ENCODE measurements around the gene HOXA11.
A peak's percentile ranks its signal among the peaks of the same experiment; 100 is the strongest.

Gene HOXA11

DNA sequence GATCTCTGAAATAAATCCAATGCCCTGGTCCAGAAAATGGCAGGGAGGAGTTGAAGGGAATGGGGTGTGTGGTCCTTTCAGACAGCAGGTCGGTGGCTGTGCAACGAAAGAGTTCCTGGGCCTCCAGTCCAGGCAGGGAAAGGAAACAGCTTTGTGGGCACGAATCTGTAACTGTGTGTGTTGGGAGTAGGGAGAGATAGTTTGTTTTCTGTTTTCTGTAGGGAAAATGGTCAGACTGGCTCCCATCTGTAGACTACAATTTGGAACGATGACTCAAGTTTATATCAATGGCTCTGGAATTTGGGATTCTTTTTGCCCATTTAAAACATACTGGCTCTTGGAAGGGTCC, 17.1 kb downstream of the HOXA11 start:
- no peak for DNase-seq

DNA sequence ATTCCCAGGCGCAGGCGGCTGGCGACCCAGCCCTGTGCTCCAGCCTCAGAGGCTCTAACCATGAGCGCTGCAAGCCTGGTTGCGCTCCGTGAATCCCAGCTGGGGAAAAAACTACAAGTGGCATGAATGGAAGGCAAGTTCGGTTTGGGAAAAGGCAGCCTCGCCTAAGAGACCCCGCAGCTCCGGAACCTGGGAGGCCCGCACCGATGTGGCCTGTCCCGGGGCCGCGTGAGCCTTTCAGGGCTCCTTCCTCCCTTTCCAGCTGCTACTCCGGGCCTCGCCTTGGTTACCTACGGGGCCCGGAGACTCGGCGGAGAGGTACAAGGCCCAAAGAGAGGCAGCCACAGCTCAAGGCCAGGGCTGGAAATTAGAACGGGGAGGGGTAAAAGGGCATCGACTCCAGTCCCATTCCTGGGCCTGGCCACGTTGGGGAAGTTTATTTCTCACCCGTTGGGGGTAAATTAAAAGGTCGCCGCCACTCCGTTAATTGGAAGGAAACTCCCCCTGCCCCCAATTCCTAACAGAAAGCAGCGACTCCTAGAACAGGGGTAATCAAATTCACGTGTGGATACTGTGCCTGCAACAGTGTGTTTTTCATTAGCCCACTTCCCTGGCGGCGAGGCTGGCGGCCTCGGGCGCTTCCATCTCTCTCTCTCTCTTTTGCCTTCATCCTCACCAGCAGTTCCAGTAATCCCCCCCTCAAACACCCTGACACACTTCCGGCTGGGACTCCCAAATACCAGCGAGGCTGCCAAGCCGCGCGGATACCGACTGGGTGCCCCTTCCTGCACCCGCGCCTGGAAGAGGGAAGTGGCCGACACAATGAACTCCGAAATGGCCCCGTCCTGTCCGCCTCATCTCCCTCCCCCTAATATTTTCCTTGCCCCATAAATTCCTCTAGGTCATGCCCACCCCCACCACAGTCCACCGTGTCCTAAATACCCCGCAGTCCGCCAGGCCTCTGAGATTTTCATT, 18.2 kb downstream of the HOXA11 start:
- DNase-seq, result no peak

DNA sequence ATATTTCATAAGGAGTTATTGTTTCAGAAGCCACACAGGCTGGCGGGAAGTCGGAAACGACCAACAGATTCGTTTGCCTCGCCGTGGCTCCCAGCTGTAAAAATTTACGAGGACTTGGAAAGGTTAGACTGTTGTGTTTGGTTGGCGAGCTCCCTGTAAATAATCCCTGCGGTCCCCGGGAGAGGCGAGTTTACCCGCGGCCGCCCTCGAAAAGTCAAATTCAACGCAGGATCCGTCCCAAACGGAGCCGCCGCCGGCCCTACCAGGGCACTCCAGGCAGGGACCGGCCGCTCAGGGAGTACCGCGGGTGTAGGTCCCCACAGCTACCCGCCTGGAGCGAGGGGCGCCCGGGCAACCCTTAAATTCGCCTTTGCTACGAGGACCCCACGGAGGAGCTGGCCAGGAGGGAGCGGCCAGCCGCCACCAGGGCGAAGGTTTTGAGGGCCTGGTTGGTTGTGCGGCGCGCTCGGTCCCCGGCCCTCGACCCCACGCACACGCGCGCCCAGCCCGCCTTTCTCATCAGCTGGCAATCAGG, 19.0 kb downstream of the HOXA11 start:
- no peak for DNase-seq

DNA sequence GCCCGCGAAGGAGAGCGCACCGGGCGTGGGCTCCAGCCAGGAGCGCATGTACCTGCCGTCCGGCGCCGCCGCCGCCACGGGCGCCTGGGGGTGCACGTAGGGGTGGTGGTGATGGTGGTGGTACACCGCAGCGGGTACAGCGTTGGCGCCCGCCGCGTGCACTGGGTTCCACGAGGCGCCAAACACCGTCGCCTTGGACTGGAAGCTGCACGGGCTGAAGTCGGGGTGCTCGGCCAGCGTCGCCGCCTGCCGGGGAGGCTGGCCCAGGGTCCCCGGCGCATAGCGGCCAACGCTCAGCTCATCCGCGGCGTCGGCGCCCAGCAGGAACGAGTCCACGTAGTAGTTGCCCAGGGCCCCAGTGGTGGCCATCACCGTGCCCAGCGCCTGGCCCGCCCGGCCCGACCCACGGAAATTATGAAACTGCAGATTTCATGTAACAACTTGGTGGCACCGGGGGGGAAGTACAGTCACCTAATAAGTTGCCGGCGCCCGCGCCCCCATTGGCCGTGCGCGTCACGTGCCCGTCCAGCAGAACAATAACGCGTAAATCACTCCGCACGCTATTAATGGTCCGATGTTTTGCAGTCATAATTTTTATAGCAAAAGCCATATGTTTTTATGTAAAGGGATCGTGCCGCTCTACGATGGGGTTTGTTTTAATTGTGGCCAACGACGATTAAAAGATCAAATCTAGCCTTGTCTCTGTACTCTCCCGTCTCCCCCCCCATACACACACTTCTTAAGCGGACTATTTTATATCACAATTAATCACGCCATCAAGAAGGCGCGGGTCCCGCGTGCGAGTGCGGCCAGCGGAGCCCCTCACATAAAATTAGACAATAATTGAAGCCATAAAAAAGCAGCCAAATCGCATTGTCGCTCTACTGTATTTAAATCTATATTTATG, 19.7 kb downstream of the HOXA11 start, which contains the start of gene HOXA9:
HOXA9 (minus strand) TSS at position 449 of the 907 bp plus-strand sequence; CDS start at position 369, 80 bp downstream.
- DNase-seq, result no peak

DNA sequence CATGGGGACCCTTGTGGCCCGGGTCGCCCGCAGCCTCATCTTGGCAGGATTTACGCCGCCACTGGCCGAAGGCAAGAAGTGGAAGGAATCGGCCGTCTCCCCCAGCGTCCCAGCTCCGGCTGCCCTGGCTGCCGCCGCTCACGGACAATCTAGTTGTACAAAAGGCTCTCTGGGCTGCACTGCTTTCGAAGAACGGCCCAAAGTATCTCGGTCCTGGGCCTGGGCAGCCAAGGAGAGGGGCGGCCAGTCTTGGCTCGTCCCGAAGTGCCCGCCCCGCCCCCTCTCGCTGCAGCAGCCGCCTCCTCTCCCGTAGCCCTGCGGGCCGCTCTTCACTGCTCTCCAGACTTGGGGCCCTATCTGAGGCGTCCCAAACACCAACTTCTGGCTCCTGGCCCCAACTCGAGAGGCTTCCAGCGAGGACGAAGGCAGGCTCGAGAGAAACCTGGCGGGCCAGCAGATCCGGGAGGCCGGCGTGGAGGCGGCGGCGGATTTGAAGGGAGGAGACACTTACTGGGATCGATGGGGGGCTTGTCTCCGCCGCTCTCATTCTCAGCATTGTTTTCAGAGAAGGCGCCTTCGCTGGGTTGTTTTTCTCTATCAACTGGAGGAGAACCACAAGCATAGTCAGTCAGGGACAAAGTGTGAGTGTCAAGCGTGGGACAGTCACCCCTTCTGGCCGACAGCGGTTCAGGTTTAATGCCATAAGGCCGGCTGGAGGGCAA, 20.5 kb downstream of the HOXA11 start:
- DNase-seq, result no peak

DNA sequence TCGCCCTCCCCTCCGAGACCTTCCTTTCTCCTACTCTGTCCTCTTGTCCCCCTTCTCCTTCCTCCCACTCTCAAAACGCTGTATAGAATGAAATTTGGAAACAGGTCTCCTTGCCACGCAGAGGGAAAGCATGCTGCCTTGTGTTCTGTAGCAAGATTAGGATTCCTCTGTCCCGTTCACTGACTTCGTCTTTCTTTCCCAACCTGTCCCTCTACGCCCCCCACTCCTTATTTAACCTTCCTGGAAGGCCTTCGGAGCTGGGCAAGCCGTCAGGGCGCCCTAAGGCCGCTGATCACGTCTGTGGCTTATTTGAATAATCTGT, 21.0 kb downstream of the HOXA11 start:
- DNase-seq, result no peak

DNA sequence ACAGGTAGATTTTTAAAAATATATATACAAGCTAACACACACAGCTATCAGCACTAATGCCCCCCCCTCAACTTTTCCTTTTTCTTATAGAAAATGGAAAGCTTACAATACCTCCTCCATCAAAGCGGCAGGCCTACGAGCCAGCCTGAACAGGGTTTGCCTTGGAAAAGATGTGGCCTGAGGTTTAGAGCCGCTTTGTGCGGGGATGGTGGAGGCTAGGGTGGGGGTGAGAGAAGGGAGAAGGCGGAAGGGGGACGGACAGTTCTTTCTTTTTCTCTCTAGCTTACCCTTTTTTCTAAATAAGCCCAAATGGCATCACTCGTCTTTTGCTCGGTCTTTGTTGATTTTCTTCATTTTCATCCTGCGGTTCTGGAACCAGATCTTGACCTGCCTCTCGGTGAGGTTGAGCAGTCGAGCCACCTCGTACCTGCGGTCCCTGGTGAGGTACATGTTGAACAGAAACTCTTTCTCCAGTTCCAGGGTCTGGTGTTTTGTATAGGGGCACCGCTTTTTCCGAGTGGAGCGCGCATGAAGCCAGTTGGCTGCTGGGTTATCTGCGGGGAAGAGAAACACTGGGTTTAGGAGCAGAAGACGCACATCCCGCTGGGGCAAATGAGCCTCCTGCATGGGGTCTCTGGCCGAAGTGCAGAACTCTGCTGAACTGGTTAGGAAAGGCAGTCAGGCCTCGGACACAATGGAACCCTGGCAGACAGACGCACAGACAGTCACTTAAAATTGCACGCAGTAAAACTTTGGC, 21.6 kb downstream of the HOXA11 start:
- DNase-seq, result no peak

DNA sequence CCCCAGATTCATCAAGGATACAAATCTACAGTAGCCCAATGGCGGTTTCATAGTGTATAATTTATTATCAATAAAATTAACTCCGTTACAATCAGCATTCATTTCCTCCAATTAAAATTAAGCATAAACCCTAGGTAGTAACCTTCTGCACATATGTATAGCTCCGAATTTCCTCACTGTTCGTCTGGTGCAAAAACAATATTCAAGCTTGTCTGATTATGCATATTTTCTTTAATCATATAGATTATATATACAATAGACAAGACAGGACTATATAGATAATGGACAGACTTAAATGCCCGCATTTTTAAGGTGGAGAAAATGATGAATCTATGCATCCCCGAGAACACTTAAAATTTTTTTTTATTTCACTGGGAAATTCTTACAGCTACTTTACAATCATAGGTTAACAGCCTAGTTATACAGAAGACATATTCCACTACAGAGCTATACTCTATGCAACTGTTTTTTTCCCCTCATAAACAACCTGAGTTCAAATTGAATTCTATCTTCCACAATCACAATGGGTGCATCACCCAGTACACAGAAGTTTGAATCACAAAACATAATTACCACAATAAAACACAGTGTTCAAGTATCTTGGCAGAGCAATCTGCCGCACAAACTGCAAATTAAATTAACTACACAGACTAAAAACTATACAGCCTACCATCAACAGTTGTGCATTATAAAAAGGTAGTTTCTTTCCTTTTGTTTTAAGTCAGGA, 22.3 kb downstream of the HOXA11 start:
- no peak for DNase-seq

DNA sequence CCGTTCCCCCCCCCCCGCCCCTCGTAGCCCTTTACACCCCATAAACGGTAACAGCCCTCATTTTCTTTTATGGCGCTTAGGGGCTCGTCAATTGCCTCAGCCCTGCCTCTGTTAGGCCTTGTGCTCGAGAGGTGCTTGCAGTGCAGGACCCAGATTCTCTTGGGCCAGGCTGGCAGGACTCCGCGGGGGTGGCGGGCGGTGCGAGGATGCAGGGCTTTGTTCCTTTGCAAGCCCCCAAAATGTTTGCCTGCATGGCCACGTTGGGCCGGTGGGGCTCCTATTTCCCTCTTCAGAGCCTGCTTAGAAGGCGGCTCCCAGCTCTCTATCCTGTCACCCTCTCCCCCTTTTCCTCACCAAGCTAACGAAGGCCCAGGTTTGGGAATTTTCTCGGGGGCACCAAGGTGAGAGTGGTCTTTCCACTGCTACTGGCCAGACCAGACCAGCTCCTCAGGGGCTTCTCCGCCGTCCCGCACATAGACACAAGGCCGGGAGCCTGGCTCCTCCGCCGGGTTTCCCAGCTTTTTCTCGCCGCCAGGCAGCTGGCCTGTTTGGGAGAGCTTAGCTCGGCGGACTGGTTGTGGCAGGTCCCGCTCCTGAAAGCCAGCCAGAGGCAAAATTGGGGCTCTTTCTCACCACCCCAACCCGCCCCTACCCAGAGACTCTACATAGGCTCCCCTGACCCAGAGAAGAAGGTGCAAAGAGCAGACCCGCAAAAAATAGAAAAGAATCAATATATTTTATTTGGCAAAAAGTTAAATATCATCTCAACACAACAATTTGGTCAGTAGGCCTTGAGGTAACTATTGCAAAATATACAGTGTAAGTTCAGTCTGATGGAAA, 23.1 kb downstream of the HOXA11 start:
- DNase-seq, result no peak

DNA sequence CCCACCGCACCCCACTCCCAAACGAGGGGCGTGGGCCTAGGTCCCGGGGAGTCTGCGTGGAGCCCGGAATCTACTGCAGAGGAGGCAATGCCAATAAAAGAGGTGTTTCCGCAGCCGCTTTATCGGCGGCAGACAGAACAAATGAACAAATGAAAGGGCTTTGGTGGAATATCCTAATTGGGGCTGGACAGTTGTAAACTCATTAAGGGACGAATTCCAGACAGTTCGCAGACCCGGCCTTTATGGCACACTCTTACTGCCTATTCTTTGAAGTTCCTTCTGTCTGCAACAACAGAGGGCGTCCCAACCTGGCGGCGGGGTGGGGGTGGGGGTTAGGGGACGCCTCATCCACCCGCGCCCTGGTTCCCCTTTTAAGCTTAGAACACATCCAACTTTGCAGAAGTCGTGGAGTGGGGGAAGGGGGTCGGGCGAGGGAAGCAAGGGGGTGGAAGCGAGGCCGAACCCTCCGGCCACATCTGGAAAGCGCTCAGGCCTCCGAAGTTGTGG, 23.8 kb downstream of the HOXA11 start:
- no peak for DNase-seq

DNA sequence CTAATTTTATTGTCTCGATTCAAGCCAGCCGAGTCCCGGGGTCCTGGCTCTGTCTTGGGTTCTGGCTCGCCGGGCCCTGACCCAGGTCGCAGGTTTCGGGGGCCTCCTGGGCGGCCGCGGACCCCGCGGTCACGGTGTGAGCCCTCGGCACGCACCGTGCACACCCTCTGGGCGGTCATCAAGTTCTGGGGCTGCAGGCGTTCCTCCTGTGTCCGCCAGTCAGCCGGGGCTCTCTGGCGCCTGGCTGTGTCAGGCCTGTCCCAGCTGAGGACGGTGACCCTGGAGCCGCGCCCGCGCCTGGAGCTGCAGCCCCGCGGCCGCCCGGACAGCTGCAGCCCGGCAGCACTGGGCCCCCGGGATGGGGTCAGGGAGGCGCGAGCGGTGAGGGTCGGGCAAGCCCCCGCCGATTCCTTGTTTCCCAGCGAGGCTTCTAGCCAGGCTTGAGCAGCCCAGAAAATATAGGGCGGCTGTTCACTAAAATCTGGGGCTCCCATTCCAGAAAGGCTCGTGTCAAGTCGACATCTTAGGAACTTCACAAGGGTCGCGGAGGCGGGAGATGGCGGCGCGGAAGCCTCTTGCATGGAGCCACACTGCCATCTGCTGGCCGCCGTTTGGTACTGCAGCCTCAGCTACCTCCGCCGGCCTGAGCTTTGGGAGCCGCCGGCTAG, 24.4 kb downstream of the HOXA11 start:
- peak; percentile 79 for DNase-seq

DNA sequence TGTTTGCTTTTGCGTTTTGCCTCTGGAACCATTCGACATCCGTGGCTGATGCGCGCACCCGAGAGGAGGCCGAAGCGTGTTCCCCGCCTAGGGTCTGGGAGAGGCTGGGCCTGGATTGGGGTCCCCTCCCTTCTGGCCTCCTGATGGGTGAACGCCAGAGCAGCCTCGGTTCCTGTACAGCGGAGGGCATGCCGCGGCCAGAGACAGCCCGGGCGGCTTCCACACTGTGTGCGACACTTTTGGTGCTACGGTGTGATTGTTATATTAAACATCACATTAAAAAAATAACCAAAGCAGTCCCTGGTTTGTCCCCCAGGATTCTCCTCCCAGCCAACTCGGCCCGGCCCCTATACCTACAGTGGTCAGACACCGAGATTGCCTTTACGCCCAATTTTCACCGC, 24.9 kb downstream of the HOXA11 start:
- DNase-seq, result no peak

DNA sequence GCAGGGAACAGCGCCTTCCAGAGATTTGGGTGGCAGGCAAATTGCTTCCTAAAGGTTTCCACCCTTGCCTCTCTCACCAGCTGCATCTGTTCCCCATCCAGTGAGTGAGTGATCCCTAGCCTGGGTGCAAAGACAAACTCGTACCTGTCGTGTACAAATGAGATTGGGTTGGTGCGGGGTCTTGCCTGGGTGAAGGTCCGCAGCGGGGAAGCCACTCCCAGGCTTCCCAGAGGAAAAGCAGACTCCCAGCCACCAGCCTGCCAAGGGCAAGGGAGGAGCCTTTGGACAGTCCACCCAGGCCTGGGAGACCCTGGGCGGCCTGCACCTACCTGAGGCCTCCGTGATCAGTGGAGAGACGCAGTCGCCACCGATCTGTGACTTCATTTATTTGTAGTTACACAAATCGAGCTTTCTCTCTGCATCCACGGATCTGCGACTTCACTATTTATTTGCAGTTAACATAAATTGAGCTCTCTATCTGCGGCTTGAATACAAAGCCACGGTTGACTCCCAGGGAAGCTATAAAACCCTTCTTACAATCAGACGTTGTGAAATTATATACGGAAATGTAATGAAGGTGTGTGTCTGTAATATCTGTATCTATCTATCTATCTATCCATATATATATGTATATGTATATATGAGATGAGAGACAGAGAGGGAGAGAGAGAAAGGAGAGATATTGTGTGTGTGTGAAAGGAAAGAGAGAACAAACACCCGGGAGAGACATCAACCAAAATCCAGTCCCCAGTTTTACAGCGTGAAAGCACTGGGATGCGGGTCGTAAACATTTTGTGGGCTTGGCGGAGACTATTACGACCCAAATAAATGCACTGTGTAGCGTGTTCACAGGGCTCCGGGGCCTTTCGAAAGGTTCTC, 25.5 kb downstream of the HOXA11 start:
- DNase-seq, result no peak

DNA sequence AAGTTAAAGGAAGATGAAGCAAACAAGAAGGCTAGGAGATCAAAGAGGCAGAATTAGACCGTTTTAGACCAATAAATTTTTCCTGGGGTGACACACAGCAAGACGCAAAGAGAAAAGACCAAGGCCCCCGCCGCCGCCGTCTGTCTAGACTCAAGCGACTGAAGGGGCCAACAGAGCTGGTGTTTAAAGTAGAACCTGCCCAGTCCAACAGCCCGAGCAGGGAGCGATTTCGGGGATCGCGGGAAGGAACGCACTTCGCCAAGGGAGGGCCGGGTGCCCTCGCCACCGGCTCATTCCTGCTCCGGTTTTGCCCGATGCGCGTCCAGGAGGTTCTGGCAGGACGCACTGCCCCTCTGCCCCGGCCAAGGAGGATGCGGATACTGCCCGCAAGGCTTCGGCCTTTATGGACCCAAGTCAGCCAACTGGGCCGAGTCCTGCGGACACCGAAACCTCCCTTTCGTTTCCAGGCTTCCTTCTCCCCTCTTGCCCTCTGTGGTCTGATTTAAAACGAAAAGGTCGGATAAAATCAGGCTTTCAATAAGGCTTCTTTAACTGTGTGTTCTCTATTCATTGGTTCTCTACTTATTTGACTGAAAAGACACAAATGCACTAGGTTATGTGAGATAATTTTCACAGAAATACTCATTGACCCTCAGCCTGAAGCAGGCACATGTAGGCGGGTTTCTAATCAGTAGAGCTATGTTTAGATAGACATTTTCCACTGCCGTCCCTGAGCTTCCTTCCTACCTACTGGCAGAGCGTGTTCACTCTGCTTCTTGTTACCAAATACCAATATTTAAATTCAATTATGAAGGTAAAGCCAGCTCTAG, 26.4 kb downstream of the HOXA11 start:
- no peak for DNase-seq

DNA sequence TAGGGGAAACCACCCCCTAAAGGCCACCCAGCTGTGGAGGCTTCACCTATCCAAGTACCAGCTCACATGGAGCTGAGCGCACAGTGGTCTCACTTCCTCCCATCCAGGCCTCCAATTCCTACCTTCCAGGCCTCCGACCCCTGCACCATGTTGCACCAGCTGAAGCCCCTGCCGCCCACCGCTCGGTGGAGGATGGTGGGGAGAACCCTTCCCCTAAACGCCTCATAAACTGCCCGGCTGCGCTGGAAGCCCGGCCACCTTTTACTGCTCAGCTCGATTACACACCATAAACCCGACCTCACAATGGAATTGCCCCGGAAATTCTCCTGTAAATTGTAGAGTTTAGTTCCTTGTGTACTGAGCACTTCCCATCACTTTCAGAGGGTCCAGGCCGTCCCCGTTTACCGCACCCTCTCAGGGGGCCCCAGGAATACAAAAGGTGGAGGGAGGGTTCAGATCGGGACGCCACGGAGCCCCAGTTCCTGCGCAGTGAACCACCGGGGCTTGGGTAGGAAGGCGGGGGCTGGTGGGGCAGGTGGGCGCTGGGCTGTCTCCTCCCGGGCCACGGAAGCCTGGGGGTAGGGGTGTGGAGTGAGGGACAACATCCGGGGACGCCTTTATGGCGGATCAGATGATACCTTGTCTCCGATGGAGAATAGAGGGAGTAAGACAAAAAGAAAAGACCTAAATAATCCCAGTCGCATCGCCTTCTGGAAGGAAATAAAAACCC, 27.2 kb downstream of the HOXA11 start:
- no peak for DNase-seq

DNA sequence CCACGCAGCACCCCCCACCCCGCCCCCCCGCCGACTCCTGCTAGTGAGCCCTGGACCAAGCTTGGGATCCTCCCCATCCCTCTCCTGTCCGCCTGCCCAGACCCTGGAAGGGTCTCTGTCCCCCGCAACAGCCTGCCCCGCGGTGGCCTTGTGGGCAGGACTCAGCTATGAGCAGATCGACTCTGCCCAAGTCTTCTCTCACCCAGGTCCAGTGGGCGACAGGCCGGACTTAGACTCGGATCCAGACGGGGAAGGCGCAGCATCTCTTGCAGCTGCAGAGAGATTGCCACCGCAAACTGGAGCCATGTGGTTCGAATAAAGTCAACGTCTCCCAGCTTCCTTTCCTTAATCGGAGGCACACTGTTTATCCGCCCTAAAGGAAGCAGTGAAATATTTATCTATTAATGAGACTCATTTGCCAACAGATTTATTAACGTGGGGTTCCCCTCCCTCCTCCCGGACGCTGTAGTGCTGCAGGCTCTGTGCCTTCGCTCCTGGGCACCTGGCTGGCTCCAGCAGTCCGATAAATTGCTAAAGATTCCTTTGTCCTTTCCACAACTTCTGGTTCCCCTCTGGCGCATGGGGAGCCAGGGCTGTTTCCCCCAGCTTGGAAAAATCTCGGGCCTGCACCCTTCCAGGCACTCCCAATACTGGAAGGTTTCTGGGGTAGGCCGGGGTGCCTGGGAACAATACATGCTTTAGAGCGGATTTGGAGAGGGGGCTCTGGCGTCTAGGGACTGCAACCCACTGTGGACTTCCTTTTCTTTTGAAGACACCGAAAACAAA, 27.9 kb downstream of the HOXA11 start:
- DNase-seq, result no peak

Data from effector CD8-positive, alpha-beta T cell (primary cell).